ENCODE data around the gene RAPGEF5.
A peak's percentile ranks its signal among the peaks of the same experiment; 100 is the strongest.

RAPGEF5 gene

GRCh38 chr7:22197376-22197775 lies 159.6 kb downstream of the RAPGEF5 start:
- peaks cover 0 to 60% (median 17%) of the 10 kb centered on the region in 4 donors for H3K4me1 ChIP-seq
- intact Hi-C loops (cut with DNase I; ENCODE audit: low total_unique reads) = no loop called here
- H3K27ac ChIP-seq = no peak overlapping the region
- no peak for TF ChIP-seq CTCF (IDR thresholded peaks at IDR 0.05)
- H3K36me3 ChIP-seq = peaks cover 0 to 7% (median 6%) of the 10 kb centered on the region in 3 donors
- H3K4me3 ChIP-seq = no peak overlapping the region
- H3K27me3 ChIP-seq = no peaks in the 10 kb centered on the region
- no peak for DNase-seq
- no peaks in the 10 kb centered on the region for H3K9me3 ChIP-seq

GRCh38 chr7:22196429-22196828 lies 160.5 kb downstream of the RAPGEF5 start:
- H3K36me3 ChIP-seq = peaks cover 0 to 10% (median 7%) of the 10 kb centered on the region in 3 donors
- no peak for TF ChIP-seq CTCF (IDR thresholded peaks at IDR 0.05)
- no peaks in the 10 kb centered on the region for H3K27me3 ChIP-seq
- H3K4me1 ChIP-seq = peaks cover 0 to 53% (median 14%) of the 10 kb centered on the region in 4 donors
- no peak overlapping the region for H3K27ac ChIP-seq
- intact Hi-C loops (cut with DNase I; ENCODE audit: low total_unique reads) = no loop called here
- H3K4me3 ChIP-seq = no peak overlapping the region
- H3K9me3 ChIP-seq = no peaks in the 10 kb centered on the region
- no peak for DNase-seq

GRCh38 chr7:22195397-22196172 lies 161.4 kb downstream of the RAPGEF5 start:
- Histone ChIP-seq H3K4me3 (no peak overlapping the region), H3K27ac (no peak overlapping the region), H3K27me3 (no peaks in the 10 kb centered on the region), H3K9me3 (no peaks in the 10 kb centered on the region), H3K36me3 (peaks cover 0 to 15% (median 14%) of the 10 kb centered on the region in 3 donors), H3K4me1 (peaks cover 0 to 45% (median 14%) of the 10 kb centered on the region in 4 donors)
- TF ChIP-seq CTCF (IDR thresholded peaks at IDR 0.05) = no peak
- intact Hi-C loops (cut with DNase I; ENCODE audit: low total_unique reads) = no loop called here
- no peak for DNase-seq

GRCh38 chr7:22194658-22195273 lies 162.2 kb downstream of the RAPGEF5 start:
- no peaks in the 10 kb centered on the region for H3K9me3 ChIP-seq
- no peak for TF ChIP-seq CTCF (IDR thresholded peaks at IDR 0.05)
- no peak overlapping the region for H3K4me3 ChIP-seq
- H3K36me3 ChIP-seq = peaks cover 0 to 17% (median 16%) of the 10 kb centered on the region in 3 donors
- no peak for DNase-seq
- peak overlapping the region in 1 of 2 donors; percentile 37 for H3K27ac ChIP-seq
- no peaks in the 10 kb centered on the region for H3K27me3 ChIP-seq
- intact Hi-C loops (cut with DNase I; ENCODE audit: low total_unique reads) = no loop called here
- peaks cover 0 to 38% (median 14%) of the 10 kb centered on the region in 4 donors for H3K4me1 ChIP-seq

GRCh38 chr7:22193450-22193983 lies 163.4 kb downstream of the RAPGEF5 start:
- intact Hi-C loops (cut with DNase I; ENCODE audit: low total_unique reads) = no loop called here
- H3K36me3 ChIP-seq = peaks cover 1 to 17% (median 16%) of the 10 kb centered on the region in 3 donors
- H3K27ac ChIP-seq = peak overlapping the region; percentile 26 to 37
- peaks cover 0 to 32% (median 14%) of the 10 kb centered on the region in 4 donors for H3K4me1 ChIP-seq
- no peaks in the 10 kb centered on the region for H3K27me3 ChIP-seq
- peak; percentile 33 to 75 for DNase-seq
- H3K9me3 ChIP-seq = no peaks in the 10 kb centered on the region
- peak overlapping the region; percentile 28 to 42 for H3K4me3 ChIP-seq
- no peak for TF ChIP-seq CTCF (IDR thresholded peaks at IDR 0.05)

All from tibial artery (tissue), 4 donors.